GM19351 (cell line): ENCODE data around the gene KIF1C.
"Not testable (repeated sequence)": the region's sequence is repeated elsewhere in the genome, so short reads cannot be mapped to it uniquely, and the experiment has no call there.

Source experiments
- ATAC-seq: cut with Tn5 transposase; IDR thresholded peaks from one replicate; pipeline ENCODE4 v1.9.1; 2021; ENCODE audit warnings: mild to moderate bottlenecking, moderate library complexity; ENCODE audit not compliant: unreplicated experiment

KIF1C gene

DNA sequence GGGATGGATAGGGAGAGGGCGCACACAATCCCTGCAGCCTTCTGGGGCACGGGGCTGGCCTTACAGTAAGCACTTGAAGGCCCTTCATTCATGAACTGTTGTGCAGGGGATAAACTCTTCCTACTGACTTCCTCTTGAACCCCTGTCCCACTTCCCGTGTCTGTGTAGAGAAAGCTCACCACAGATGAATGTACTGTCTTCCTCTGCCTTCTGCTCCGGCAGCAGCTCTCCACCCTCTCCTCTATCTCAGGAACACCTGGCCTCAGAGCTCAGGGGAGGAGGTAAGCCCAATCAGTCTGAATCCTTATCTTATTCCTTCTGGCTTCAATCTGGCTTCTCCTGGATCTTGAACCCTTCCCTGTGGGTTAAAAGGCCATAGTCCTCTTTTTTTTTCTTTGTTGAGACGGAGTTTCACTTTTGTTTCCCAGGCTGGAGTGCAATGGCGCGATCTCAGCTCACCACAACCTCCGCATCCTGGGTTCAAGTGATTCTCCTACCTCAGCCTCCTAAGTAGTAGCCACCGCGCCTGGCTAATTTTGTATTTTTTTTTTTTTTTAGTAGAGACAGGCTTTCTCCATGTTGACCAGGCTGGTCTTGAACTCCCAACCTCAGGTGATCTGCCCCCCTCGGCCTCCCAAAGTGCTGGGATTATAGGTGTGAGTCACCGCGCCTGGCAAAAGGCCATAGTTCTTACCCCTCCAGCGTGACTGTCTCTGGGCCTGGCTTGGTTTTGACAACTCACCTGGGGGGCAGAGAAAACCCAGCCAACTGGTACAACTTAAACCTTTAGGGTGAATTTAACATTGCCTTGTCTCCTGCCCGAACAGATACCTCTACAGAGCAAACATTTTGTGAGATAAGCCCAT, 44.6 kb downstream of the KIF1C start:
- ATAC-seq = no peak

DNA sequence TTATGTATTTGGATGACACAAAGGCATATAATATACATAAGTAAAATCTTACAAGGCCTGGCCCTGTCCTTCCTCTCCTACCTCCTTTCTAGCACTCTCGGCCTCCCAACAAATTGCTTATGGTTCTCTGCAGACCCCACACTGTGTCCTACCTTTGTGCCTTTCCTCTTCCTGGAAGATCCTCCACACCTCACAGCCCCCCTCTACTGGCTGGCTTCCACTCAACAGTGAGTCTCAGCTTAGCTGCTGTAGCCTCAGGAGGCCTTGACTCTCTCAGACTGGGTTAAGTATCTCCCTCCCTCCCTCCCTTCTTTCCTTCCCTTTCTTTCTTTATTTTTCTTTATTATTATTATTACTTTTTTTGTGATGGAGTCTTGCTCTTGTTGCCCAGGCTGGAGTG, 45.8 kb downstream of the KIF1C start:
- no peak for ATAC-seq

DNA sequence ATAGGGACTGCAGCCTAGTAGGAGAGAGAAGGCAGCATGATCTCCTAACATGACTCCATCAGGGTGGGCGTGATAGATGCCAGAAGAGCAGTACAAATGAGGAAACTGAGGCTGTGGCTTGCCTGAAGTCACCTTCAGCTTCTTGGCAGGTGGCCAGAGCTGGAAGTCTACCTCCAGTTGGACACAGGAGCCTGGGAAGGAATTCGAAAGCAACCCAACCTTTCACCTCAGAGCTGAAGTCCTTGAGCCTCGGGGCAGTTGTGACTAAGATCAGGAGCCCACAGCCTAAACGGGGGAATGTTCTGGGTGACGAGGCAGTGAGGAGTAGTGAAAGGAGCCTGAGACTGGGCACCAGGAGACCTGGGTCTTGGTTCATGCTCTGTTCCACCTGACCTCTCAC, 46.9 kb downstream of the KIF1C start:
- no peak for ATAC-seq

DNA sequence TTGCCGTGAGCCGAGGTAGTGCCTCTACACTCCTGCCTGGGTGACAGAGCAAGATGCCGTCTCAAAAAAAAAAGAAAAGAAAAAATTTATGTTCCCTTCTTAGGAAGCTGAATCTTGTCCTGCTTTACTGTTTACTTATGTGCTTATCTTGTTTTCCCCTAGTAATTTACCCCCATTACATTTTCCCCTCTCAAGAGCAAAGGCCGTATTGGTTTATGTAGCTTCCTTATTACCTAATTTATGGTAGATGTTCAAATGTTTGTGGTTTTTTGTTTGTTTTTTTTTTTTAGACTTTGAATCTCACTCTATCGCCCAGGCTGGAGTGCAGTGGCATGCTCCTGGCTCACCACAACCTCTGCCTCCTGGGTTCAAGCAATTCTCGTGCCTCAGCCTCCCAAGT, 47.7 kb downstream of the KIF1C start:
- ATAC-seq = no peak

DNA sequence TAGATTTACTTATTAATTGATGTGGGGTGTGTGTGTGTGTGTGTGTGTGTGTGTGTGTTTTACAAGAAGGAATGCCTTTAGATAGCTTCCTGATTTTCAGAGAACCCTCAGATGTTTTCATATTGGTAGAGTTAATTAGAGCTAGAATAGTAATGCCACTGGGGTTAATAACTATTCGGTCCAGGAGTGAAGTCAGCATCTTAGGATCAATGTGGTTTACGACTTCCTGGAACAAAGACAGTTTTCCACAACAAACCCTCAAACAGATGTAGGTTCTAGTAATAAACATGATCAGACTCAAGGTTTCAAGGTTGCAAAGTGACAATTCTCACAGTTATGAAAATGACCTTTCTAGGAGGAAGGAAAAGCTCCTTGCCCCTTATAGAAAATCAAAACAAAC, 49.7 kb downstream of the KIF1C start:
- ATAC-seq = no peak

DNA sequence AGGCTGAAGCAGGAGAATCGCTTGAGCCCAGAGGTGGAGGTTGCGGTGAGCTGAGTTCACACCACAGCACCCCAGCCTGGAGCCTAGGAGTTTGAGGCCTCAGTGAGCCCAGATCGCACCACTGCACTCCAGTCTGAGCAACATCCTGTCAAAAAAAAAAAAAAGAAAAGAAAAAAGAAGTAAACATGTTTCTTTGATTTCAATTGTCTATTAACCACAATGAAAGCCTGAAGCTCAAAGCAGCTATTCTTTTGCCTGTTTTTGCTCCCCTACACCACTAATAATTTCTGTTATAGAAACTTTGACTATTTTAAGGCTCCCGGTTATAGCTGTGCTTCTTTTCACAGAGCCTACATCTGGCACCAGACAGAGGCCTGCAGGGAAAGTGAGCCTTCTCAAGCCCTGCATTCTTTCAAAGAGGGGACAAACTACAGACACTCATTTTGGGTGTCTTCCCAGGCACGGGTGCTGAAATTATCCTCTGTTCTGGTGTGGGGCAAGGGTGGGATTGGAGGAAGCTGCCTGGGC, 51.6 kb downstream of the KIF1C start:
- no peak for ATAC-seq

DNA sequence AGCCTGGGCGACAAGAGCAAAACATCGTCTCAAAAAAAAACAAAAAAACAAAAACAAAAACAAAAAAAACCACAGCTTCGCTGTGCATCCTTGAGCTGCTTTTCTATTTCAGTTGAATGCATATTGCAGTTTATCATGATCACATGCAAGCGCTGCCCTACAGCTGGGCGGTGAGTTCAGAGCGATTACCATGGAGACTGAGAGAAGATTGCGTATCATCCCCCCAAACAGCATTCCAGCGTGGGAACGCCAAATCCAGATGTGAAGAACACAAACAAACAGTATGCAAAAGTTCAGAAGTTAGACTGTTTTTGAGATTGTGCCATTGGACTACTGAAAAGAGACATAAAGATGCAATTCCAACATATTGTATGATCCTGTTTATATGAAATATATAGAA, 52.5 kb downstream of the KIF1C start:
- ATAC-seq = no peak

DNA sequence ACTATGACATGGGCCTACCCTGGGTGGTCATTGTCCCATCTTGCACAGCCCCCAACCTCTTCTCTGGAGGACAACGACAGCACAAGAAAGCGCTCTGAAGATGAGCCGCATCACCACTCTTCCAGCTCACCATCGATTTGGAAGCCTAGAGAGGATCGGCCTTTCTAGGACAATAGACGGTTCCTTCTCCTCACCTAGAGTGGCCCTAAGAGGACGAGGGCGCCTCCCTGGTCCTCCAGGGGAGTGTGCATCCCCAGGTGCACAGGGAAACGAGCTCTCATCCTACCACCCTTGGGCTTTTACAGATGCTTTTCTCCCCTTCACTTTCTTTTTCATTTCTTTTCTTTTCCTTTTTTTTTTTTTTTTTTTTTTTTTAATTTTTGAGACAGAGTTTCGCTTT, 57.8 kb downstream of the KIF1C start:
- no peak for ATAC-seq

DNA sequence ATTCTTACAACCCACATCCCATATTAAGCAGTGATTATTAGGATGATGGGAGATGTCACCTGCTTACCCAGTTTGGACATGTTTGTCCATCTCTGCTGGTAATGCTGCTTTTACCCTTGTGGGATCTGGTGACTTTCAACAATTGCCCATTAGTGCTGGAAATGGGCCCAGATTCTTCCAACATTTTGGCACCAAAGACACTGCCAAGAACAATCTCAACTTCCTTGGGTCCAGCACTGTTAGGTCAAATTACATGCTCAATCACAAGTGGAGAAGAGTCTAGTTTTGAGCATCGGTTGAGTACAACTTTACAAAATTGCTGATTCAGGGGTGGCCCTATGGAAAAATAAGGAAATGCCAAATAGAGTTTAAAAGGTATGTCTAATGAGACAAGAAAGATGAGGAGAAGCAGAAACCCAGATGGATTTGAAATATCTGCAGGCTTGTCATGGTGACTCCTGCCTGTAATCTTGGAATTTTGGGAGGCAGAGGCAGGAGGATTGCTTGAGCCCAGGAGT, 67.5 kb downstream of the KIF1C start:
- ATAC-seq = no peak

DNA sequence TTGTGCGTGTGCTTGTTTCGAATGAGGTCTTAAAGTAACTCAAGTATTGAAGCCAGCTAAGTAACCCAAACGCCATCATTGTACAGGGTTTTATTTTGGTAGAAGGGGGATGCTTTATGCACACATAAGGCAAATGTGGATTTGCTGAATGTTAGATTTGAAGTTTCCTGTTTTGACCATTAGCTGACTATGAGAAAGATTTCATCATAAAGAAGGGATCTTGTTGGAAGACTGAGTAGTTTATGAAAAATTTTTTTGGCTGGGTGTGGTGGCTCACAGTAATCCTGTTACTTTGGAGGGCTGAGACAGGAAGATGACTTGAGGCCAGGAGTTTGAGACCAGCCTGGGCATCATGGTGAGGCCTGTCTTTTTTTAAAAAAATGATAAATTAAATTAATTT, 70.5 kb downstream of the KIF1C start:
- ATAC-seq = no peak

DNA sequence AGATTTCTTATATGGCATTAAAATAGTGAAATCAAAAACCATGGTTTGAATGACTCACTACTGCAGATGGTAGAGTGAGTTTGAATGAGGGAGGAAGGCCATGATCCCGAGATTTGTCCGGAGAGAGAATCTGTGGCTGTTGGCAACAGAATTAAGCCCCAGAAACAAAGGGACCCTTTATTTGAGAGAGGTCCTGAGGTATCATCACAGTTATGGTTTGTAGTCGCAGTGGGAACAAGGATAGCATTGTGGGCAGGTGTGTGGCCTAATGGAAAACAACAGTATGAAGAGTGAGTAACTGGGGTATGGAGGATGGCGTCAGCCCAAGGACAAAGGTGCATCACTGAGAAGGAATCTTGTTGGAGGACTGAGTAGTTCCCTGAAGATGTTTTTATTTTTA, 72.0 kb downstream of the KIF1C start:
- ATAC-seq = no peak

DNA sequence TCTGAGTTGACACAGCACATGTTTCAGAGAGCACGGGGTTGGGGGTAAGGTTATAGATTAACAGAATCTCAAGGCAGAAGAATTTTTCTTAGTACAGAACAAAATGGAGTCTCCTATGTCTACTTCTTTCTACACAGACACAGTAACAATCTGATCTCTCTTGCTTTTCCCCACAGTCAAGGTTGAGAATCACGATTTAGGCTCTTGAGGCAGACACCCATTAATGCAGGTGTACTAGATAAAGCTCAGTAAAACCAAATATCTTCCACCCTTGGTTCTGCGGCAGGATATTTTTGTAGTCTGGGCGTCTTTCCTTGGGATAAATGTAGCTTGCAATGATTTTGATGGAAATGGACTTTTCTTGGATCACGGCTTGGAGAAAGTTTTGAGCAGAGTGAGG, 77.7 kb downstream of the KIF1C start:
- not testable (repeated sequence) for ATAC-seq

DNA sequence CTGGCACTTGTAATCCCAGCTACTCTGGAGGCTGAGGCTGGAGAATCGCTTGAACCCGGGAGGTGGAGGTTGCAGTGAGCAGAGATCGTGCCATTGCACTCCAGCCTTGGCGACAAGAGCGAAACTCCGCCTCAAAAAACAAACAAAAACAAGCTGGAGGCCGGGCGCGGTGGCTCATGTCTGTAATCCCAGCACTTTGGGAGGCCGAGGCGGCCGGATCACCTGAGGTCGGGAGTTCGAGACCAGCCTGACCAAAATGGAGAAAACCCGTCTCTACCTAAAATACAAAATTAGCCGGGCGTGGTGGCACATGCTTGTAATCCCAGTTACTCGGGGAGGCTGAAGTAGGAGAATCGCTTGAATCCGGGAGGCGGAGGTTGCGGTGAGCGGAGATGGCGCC, 79.5 kb downstream of the KIF1C start:
- not testable (repeated sequence) for ATAC-seq

DNA sequence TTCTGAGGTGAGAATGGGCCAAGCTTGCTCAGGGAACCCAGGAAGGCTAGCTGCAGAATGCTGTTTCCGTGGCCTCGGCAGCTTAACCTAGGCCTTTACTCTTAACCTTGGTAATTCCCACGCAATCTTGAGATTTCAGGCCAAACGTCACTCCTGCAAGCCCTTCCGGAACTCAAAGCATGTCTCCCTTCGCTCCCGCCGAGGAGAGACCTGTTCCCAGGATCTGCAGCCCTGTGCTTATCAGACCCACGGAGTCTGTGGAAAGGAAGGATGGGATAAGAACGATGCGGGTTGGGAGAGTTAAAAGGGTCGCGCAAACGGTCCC, 80.0 kb downstream of the KIF1C start:
- no peak for ATAC-seq
